GM19043 (cell line): Measurements from ENCODE around the gene RFX7.

ENCODE experiments used
- ATAC-seq: cut with Tn5 transposase; IDR thresholded peaks from one replicate; pipeline ENCODE4 v1.9.1; 2021; ENCODE audit warnings: low read depth; ENCODE audit not compliant: unreplicated experiment

Gene RFX7

DNA sequence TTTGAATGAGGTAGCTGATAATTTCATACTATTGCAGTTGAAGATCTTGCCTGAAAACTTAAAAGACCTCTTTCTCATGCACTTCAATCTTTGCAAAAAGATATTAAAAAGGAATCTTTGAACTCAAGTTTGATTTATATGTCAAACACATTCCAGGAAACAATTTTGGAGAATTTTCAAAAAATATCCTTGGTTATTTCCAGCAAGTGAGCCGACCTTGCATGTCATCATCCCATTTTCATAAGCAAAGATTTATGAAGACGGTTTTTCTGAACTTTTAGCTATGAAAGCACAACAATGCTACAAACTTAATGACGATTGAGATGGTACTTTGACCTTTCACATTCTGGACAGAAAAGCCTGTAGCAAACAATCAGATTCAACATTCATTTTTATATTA is 95.6 kb downstream of the RFX7 start:
- no peak for ATAC-seq

DNA sequence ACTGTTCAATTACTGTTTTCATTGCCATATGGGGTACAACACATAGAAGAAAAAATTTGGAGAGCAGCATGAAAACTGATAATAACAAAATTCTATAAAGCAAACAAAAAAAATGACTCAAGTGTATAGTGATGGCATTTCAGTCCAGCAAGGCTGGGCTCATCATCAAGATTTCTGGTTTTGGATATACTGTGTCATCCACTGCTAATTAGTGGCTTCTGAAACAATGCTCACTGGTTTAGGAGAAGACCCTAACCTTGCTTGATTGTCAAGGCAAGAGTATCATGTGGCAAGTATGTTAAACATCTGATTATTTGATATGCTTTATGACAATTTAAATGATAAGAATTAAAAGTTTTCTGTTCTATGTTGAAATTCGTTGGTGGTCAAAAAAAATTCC is 96.9 kb downstream of the RFX7 start:
- ATAC-seq: no peak

DNA sequence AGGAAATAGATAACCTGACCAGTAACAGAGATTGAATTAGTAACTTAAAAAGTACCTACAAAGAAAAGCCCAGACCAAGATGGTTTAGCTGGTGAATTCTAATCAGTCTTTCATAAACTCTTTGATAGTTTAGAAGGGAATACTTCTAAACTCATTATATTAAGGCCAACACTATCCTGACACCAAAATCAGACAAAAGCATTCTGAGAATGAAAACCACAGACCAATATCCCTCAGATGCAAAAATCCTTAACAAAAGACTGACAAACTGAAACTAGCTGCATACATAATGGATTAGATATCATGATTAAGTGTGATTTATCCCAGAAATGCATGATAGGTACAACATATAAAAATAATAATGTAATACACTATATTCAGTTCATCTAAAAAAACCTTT is 115.6 kb downstream of the RFX7 start:
- no peak for ATAC-seq

DNA sequence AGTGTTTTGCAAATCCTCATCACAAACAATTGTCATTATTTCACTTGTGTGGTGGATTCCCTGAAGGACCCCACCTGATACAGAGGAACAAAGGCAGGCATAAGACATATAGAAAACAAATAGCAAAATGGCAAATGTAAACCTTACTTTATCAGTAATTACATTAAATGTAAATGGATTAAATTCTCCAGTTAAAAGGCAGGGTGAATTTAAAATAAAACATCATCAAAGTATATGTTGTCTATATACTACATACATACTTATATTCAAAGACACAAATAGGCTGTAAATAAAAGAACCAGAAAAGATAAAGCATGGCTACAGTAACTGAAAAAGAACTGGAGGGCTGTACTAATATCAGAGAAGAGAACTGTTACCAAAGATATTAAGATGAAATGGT is 117.3 kb downstream of the RFX7 start:
- no peak for ATAC-seq

DNA sequence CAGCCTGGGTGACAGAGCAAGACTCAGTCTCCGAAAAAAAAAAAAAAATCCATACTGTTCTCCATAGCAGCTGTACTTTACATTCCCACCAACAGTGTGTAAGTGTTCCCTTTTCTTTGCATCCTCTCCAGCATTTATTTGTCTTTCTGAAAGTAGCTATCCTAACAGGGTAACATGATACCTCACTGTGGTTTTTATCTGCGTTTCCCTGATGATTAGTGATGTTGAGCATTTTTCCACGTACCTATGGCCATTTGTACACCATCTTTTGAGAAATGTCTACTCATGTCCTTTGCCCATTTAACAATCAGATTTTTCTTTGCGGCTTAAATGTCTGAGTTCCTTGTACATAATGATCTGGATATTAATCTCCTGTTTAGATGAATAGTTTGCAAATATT is 119.3 kb downstream of the RFX7 start:
- ATAC-seq: no peak

DNA sequence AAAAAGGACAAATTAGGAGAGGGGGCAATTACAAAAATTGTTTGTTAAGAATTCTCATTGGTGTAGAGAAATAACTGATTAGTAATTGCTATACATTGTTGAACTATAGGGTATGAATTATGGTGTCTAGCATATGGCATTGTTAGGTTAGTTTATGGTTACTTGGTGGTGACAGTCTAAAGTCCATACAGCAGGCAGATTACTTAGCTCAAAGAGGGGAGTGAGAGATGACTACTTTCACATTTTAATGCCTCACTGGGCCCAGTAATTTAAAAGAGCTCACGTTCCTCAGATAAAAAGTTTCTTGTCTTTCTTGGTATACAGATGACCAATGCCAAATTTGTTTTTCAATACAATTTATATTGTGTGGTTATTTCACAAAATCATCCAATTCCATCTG is 137.8 kb downstream of the RFX7 start:
- no peak for ATAC-seq

DNA sequence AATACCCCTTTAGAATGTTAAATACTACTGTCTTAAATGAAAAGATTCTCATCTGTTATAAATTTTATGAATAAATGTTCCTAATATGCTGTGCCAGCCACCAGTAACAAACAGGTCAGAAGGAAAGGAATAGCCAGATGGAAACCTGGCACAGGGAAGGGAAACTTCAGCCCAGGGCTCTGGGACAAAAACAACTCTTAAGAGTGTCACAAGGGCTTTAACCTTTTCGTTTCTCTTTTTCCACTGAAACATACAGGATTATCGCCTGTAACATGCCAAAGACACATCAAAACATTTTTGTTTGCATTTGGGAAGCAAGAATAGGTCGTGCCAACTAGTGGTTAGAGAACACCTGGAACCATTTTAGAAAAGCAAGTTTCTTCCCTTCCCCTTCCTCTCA is 141.2 kb downstream of the RFX7 start:
- no peak for ATAC-seq

DNA sequence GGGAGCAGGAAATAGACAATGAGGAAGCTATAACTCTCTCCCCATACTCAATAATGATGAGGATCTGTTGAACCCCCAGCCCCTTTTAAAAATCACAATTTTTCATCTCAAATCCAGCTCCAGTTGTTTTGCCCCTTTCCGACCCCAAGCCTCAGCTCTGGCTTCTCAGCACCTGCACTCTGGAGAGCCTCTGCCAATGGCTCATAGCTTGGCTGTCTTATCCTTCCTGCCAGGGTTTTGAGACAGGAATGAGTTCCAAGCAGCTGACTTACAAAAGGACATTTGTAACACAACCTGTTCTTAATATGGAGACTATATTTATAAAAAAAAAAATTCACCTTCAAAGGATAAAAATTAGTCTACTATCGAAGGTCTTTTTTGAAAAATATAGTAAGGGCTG is 144.4 kb downstream of the RFX7 start:
- no peak for ATAC-seq

DNA sequence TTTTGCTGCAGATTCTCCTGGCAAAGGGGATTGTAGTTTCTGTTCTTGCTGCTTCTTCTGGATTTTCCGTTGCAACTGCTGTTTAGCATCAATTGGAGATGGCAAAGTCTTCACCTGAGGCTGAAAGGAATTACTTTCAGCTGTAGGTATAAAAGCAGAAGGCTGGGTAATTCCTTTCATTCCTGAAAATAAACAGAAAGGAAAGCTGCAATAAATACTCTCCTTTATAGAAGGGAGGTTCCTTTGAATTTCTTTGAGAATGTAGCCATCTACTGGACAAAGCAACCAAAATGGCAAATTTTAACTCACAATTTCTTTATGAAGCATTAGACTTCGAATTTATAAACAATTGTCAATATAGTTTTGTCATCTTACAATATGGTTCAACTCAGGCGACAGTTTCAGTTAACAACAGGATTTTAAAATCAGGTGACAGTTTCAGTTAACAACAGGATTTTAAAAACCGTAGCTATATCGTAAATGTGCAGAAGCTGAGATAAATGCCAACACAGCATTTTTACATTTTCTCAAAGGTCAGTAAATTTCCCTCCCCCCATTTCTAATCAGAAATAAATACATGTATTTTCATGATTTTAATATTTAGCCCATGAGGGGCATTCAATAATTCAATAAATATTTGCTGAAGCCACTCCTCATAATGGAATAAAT is 145.3 kb downstream of the RFX7 start:
- ATAC-seq: no peak

DNA sequence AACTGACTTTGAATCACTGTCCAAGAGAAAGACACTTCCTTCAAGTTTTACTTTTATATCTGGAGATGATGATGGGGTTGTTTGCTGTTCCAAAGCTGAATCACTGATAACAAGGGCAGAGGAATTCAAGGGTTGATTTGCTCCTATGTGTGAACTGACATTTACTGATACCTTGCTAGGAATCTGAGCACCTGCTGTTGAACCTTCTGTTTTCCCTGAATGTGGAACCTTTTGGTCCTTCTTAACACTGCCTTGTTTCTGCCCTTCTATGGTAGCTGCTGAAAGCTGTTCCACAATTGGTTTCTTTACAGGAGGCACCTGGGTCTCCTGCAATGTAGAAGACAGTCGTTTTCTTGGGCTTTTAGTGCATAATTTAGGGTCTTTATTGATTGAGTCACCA is 148.3 kb downstream of the RFX7 start:
- no peak for ATAC-seq

DNA sequence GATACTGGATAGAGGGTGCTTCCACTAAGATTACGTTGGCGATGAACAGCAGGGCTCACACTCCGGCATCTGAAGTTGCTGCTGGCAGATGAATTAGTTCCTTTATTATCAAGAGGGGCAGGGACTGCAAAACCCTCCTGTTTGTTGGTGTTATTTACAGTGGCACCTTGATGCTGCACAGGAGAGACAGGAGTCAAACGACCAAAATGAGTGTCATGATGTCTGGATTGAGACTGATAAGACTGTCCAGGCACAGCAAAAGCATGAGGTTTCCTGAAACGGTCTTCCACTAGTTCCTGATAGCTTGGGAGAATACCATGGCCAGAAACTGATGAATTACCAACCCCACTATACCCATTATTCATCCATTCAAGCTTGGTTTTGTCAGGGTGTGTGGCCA is 149.5 kb downstream of the RFX7 start:
- no peak for ATAC-seq

DNA sequence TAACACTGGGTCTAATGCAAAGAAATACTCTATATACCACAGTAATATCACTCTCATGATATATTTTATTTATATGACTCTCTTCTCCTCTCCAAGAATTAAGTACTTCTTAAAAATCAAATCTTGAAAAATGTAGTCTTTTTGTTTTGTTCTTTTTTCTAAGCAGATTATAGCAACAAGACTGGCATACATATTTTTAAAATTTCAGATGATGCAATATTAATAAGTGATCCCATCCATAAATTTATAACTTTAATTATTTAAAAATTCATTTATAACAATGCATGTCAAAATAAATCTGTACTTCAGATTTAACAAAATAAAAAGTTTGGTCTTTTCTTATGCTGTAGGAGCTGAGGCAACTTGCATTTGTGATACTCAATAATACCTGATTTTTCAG is 155.3 kb downstream of the RFX7 start:
- ATAC-seq: no peak

DNA sequence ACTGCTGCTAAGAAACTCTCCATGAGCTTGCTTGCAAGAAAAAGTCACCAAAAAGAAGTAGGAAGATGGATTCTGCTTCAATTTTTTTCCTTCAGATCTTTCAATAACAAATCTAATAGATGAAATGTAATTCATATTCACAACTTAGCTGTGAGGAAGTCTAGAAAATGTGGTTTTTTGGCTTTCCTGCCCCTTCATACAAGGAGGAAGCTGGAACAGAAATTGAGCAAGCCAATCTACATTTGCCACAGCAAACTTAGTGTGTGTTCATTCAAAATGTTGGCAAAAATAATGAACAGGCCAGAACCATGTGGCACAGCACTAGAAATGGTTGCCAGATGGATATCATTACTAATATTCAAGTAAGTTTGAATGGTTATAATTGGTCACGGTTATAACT is 157.1 kb downstream of the RFX7 start:
- ATAC-seq: no peak

DNA sequence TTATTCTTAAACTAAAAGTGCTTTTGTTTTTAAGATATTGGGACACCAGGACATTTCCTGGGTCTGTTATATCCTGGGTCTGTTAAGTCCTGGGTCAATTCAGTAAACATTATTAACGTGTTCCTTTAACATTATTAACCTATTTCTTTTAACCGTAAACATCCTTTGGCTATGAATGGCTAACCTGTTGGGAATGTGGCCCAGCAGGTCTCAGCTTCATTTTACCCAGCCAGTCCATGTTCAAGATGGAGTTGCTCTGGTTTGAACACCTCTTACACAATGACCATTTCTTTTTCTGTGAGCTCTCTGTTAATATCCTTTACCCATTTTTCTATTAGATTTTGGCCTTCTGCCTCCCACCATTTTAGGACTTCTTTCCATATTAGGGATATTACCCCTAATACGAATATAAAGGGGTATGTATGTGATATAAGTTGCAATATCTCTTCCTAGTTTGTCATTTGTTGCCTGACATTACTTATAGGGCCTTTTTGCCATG is 161.4 kb downstream of the RFX7 start:
- ATAC-seq: no peak

DNA sequence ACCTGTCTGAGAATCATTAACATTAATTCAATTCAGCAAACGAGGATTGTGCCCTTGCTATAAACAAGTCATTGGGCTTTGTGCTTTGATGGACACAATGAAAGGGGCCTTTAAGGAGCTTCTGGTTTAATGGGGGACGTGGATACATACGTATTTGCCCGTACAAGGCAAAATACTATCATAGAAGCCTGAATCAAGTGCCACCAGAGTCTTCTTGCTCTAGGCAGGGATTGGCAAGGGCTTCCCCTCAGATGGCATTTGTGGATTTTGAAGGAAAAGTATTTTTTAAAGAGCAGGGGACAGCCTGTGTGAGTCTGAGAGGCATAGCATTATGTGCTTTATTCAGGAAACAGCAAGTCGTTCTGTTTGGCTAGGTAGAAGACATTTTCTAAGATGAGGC is 166.6 kb downstream of the RFX7 start:
- no peak for ATAC-seq

DNA sequence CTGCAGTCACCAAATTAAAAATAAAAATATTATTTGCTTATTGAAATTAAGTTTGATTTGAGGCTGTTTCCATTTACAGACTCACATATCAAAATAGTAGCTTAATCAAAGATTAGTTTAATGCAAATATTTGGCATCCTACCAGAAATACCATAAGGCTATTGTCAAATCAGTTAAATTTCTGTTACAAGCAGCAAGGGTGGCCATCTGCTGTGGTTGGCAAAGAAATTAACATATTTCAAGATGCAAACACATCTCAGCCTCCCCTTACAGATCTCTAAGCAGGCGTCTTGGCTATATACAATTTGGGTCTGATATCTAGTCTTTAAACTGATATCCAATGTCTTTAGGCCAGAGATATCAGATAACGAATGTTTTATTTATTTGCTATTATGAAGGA is 167.0 kb downstream of the RFX7 start:
- no peak for ATAC-seq

DNA sequence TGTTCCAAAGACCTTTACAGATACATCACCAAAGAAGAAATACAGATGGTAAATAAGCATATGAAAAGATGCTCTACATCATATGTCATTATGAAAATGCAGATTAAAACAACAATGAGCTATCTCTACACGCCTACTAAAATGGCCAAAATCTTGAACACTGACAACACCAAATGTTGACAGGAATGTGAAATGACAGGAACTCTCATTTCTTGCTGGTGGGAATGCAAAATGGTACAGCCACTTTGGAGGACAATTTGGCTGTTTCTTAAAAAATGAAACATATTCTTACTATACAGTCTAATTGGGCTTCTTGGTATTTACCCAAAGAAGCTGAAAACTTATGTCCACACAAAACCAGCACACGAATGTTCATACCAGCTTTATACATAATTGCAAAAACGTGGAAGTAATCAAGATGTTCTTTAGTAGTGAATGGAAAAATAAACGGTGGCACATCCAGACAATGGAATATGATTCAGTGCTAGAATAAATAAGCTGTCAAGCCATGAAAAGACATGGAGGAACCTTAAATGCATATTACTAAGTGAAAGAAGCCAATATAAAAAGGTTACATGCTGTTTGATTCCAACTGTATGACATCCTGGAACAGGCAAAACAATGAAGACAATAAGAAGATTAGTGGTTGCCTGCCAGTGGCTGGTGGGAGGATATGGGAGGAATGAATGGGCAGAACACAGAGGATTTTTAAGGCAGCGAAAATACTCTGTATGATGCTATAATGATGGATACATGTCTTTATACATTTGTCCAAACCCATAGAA is 169.0 kb downstream of the RFX7 start:
- no peak for ATAC-seq

DNA sequence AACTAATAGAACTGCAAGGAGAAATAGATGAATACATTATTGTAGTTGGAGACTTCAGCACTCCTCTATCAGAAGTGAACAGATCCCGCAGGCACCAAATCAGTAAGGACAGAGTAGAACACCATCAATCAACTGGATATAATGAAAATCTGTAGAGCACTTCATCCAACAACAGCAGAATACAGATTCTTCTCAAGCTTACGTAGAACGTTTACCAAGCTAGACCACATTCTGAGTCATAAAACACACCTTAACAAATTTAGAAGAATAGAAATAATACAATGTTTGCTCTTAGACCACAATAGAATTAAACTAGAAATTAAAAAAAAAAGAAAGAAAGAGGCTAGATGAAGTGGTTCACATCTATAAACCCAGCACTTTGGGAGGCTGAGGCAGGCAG is 179.5 kb downstream of the RFX7 start:
- ATAC-seq: no peak

DNA sequence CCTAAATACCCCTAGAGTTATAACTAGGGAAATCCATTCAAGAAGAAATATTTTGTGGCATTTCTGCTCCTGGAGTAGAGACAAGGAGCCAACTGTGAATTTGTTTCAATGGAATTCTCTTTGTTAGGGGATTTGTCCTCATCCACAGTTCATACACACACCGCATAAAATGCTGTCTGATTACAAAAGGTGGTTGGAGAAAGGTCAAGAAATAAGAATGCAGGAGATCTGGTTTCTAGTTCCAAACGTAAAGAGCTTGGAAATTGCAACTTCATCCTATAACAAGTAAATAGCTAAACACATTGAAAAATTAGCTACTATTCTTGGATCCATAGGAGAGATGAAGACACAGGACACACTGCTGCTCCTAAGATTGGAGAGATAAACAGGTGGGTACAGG is 184.0 kb downstream of the RFX7 start:
- ATAC-seq: no peak

DNA sequence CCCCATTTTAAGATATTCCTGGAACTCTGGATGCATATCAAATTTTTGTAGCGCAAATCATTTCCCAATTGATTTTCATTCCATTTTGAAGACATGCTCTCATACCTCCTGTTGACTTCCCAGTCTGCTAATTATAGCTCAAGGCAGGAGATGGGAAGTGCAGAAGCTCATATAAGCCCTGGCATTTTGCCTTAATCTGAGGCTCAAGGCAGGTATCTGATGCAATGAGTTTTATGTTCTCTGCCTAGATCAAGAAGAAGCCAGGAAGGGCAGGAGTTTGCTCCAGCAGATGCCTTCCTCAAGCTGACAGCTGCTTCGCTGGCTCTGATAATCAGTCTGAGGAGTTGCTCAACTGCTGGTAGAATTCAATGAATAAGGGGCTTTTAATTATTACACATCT is 184.7 kb downstream of the RFX7 start:
- no peak for ATAC-seq

DNA sequence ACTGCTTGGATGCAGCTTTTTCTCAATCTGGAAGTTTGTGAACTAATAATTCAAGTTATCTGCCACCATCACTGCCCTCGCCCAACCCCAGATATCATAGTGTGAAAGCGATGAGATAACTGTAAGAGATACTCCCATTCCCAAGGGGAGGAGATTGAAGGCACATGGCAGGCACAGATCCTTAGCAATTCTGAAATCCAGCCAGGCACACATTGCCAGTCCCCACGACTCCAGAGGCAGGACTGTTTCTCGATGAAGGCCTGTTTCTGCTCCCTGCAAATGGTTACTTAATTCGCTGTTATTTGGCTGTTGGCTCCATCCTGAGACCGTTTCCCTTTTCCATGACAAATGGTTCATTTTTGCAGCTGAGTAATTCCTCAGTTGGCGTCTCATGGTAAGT is 187.1 kb downstream of the RFX7 start:
- ATAC-seq: no peak

DNA sequence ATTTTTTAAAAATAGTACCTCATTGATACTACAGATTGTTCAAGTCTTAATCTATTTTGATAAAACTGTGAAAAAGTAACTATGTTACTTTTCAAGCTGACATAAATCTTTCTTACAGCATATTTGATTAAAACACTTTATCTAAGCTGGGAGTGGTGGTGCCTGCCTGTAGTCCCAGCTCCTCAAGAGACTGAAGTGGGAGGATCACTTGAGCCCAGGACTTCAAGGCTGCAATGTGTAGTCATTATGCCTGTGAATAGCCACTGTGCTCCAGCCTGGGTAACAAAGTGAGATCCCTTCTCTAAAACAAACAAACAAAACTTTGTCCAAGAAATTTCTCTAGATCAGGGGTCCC is 190.7 kb downstream of the RFX7 start:
- ATAC-seq: no peak
